CD4-positive, alpha-beta T cell treated with Interleukin-1 beta for 1 hour (primary cell): Measurements from ENCODE around the gene TMEM87B.
"Not testable (repeated sequence)": the region's sequence is repeated elsewhere in the genome, so short reads cannot be mapped to it uniquely, and the experiment has no call there.

Experiments
- DNase-seq, 2 donors: peaks; one replicate each; pipeline ENCODE4 v3.0.0-alpha.2; 2020 to 2022

The TMEM87B gene

DNA sequence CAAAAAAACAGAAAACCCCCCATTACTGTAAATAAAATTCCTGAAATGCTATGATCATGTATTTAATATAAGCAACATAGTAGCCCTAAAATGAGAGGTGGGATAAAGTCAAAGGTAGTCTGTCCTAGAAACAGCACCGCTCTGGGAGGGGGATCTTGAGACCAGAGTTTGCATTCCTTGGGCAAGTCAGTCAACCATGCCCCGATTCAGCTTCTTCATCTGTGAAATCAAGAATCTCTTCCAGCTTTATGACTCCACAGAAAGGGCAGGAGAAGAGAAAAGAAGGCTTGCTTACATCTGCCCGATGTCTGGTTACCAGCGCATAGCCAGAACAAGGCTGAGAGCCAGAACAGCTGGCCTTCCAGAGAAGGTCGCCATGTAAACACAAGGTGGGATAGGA lies 81.0 kb downstream of the TMEM87B start:
- no peak for DNase-seq

DNA sequence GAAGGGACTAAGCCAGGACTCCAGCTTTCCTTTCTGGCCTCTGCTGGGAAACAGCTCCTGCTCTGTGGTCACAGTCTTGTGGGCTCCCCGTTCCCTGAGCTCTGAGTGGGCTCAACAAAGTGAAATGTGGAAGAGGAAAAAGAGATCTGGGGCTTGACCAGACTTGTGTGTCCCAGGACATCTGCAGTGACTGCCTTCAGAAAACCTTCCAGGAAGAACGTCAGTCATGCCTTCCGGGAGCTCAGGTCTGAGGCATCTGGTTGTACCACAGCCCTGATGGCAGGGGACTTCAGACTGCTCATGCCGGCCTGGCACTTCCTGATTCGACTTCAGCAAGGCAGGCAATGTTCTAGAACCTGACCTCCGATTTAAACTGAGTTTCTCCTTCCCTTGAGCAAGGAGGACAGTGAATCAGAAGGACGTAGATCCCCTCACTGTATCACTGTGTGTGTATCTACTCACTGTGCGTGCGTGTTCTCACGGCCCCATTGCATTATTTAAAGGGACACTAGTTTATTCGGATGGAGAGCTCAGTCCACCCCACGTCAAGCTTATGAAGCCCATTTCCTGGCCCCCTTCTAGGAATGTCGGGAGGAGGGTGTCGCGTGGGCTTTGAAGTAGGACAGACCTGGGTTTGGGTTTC lies 82.6 kb downstream of the TMEM87B start:
- DNase-seq, result peak in 1 of 2 donors; percentile 22

DNA sequence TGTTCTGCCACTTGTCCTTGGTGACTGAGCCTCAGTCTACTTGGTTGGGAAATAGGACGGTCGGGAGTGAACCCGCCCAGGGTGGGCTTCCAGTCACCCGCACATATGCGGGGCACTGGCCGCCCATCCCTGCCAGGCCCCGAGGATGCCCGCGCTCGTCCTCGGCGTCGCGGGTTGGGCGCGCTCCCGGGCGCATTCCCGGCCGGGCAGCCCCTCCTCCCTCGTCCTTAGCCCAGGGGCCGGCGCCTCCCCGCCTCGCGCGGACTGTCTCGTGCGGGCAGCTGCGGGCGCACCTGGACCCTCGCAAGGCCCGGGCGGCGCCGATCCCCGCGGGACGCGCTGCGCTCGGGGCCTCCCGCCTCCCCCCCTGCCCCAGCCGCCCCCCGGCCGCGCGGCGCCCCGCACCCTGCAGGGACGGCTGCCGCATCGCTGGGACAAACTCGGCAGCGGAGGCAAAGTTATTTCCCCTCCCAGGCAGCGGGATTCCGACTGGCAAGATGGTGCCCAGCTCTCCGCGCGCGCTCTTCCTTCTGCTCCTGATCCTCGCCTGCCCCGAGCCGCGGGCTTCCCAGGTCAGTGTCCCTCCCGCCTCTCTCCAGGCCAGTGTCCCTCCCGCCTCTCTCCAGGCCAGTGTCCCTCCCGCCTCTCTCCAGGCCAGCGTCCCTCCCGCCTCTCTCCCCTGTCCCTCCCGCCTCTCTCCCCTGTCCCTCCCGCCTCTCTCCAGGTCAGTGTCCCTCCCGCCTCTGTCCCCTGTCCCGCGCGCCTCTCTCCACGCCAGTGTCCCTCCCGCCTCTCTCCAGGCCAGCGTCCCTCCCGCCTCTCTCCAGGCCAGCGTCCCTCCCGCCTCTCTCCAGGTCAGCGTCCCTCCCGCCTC lies 83.3 kb downstream of the TMEM87B start, which contains the start of gene FBLN7:
FBLN7 (plus strand) TSS at position 227 of the 874 bp plus-strand sequence; CDS start at position 498, 271 bp downstream.
- no peak for DNase-seq

DNA sequence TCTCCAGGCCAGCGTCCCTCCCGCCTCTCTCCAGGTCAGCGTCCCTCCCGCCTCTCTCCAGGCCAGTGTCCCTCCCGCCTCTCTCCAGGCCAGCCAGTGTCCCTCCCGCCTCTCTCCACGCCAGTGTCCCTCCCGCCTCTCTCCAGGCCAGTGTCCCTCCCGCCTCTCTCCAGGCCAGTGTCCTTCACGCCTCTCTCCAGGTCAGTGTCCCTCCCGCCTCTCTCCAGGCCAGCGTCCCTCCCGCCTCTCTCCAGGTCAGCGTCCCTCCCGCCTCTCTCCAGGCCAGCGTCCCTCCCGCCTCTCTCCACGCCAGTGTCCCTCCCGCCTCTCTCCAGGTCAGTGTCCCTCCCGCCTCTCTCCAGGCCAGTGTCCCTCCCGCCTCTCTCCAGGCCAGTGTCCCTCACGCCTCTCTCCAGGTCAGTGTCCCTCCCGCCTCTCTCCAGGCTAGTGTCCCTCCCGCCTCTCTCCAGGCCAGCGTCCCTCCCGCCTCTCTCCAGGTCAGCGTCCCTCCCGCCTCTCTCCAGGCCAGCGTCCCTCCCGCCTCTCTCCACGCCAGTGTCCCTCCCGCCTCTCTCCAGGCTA lies 84.1 kb downstream of the TMEM87B start:
- DNase-seq, result not testable (repeated sequence)

DNA sequence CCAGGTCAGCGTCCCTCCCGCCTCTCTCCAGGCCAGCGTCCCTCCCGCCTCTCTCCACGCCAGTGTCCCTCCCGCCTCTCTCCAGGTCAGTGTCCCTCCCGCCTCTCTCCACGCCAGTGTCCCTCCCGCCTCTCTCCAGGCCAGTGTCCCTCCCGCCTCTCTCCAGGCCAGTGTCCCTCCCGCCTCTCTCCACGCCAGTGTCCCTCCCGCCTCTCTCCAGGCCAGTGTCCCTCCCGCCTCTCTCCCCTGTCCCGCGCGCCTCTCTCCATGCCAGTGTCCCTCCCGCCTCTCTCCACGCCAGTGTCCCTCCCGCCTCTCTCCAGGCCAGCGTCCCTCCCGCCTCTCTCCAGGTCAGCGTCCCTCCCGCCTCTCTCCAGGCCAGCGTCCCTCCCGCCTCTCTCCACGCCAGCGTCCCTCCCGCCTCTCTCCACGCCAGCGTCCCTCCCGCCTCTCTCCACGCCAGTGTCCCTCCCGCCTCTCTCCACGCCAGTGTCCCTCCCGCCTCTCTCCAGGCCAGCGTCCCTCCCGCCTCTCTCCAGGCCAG lies 84.7 kb downstream of the TMEM87B start:
- DNase-seq, result not testable (repeated sequence)

DNA sequence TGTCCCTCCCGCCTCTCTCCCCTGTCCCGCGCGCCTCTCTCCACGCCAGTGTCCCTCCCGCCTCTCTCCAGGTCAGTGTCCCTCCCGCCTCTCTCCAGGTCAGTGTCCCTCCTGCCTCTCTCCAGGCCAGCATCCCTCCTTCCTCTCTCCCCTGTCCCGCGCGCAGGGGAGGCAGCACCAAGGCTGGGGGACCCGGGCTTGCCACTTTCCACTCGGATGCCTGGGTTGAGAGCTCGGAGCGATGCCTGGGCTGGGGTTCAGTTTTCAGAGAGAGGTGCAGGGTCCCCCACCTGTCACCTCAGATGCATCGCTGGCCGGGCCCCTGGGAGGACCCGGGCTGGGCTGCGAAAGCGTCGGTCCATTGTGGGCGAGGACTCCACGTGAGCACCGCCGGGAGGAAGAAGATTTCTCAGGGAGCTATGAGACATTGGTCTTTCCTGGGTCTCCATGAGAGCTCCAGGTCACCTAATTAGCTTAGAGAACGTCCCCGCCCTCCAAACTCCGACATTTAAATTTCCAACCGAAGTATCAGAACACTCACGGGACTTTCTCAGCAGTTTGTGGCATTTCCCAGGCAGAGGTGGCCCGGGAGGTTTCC lies 85.2 kb downstream of the TMEM87B start:
- no peak for DNase-seq

DNA sequence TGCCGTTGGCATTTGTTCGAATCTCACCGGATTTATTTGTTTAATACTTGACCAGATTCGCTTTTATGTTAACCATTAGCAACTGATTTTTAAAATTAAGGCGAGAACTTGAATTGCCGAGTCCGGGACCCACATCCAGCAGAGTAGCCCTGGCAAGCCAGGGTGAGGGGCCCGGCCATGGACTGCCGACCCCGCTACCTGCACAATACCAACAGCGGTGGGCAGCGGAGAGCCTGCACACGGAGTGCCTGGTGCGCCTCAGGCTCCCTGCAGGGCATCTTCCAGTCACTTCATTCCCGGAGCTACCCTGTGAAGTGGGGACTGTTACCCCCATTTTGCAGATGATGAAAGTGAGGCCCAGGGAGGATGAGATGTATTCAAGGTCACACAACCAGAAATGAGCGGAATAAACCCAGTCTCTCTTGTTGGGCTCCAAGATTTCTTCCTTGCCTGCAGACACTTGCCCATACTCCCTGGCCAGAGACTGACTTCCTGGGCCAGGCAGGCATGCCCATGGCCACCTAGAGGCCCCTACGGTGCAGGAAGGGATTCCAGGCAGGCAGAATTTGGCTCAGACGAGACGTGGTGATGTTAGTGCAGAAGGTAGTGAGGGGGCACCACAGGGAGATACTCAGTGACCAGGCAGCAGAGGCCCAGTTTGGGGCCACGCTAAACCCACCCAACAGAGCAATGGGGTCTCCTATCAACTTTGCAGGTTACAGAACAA lies 86.0 kb downstream of the TMEM87B start:
- DNase-seq, result no peak

DNA sequence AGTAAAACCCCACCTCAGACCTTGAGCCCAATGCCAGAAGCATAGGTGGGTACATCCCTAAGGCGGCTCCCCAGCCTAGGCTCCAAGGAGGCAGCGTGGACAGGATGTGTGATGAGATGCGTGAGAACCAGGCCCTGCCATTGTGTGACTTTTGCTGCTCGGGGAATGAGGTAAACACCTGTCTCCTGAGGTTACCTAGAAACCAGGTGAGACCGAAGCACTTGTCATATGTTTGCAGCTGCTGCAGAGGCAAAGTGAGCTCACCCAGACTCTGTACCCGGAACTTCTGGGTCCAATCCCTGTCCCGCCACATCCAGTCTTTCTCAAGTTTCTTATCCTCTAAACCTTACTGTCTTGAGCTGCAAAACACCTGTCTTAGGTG lies 86.5 kb downstream of the TMEM87B start:
- no peak for DNase-seq

DNA sequence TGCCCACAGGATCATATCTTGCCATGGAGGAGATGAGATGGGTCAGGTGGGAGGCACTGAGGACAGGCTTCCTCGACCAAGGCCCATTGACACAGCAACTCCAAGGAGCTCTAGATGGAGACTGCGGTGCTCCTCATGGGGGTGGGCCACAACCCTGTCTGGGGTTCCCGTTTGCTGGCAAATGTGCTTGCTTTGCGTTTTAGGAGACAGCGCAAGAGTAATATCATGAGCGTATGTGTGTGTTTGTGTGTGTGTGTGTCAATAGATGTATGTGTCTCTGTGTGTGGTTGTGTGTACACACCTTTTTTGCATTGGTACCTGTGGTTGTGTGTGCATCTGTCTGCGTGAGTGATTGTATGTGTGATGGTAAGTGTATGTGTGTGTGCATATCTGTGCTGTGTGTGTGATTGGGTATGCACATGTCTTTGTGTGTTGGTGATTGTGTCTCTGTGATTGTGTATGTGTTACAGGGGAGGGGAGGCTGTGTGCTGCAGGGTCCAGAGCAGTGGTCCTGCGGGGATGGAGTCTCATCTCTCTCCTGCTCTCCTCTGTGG lies 87.5 kb downstream of the TMEM87B start:
- DNase-seq, result no peak

DNA sequence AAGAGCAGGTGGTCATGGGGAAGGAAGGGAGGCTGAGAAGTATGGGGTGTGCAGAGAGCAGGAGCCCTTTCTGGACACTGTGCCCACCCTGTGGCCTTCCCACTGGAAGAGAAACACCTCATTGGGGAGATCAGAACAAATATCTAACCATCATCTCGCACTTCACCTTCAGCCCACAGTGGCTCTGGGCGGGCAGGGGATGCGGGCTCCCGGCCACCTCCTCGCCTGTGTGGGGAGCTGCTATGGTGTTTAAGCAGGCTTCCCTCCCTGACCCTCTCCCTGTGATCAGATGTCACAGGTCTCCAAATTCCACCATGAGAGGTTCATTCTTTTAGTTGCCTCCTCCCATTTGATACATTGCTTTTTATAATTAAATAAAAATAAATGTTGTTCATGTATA lies 88.1 kb downstream of the TMEM87B start:
- DNase-seq, result no peak

DNA sequence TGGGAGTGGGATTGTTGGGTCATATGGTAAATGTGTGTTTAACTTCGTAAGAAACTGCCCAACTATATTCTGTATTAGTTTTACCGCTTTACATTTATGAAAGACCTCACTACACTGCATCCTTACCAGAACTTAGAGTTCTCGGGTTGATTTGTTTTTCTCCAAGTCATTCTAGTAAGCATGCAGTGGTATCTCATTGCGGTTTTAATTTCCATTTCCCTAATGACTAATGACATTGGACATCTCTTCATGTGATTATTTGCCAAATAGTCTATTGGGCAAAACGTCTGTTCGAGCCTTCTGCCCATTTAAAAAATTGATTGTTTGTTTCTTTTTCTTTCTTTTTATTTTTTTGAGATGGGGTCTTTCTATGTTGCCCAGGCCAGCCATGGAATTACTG lies 89.9 kb downstream of the TMEM87B start:
- no peak for DNase-seq

DNA sequence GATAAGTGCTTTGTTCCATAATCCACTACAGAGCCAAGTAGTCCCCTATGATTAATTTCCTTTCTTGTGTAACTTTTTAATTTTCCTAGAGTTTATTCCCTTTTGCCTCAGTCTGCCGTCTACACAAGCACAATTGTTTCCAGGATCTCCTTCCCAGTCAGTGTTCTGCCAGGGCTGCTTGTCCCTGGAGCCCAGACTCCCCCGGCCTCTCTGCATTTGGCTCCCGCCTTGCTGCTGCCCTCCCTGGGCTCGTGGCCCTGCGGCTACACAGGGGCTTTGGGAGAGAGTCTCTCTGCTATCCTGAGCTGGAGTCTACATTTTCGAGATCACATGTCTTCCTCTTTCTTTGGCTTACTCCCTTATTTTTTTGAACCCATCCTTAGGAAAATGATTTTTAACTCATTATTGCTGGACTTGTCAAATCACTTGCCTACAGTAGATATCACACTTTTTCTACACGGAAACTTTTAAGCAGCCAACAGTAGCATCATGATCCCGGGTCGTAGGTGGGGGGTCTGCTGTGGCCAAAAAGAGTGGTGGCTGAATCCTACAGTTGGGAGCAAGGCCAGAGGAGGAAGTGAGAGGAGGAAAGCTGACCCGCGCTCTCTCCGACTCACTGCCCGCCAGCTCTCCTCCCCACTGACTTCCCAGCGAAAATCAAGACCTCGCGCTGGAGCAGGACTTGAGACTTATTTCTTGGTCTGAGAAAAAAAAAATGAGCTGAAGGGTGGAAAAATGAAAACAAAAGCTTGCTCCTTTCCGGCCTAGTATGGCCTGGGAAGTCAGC lies 92.5 kb downstream of the TMEM87B start:
- no peak for DNase-seq

DNA sequence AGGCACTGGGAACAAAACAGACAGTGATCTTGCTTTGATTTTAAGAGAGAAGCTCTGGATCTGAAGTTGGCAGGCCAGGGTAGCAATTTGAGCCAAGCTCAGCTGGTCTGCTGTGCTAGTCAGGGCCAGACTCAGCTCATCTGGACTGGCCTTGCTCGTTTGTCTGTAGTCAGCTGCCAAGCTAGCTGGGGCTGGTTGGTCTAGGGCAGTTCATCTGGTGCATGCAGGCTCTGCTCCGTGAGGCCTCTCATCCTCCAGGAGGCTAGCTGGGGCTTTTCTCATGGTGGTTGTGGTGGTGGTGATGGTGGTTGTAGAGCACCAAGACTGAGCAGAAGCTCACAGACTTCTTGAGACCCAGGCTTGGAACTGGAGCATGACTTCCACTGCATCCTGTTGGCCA lies 93.4 kb downstream of the TMEM87B start:
- no peak for DNase-seq

DNA sequence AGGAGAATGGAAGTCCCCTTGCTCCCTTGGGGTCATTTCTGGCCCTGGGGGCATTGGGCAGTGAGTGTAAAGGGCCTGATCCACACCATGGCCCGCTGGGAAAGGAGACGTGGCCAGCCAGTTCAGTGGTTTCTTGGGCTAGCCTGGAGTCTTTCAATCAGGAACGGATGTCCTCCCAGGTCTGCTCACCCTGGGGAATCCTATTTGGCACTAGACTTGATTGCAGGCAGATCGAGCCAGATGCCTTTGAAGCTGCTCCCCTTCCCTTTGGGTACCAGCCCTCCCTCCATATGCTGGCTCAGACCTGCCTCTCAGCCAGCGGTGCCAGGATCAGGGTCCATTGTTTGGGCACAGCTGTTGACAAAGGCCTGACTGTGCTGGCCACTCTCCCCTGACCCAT lies 94.1 kb downstream of the TMEM87B start:
- no peak for DNase-seq

DNA sequence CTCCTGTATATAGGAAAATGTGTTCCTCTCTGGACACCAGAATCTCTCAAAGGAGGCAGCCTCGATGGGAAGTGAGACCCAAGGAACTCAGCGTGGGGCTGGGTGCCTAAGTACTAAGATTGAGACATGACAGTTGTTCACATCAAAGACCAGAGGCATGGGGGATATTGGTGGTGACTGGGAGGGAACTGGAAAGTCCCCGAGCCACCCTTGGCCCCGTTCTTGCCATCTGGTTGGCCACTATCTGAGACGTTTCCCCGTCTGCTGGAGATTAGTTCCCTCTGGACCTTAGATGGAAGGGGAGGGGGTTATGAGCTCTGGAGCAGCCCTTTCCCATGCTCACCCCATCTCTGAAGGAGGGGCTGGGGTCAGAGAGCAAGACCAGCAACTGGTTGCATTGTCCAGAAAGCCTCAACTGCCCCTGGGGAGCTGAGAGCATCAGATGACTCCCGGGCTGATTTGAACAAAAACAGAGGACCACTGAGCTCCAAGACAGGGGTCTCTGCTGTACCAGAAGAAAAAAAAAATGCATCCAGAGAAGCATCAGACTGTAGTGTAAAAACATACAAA lies 94.9 kb downstream of the TMEM87B start:
- no peak for DNase-seq

DNA sequence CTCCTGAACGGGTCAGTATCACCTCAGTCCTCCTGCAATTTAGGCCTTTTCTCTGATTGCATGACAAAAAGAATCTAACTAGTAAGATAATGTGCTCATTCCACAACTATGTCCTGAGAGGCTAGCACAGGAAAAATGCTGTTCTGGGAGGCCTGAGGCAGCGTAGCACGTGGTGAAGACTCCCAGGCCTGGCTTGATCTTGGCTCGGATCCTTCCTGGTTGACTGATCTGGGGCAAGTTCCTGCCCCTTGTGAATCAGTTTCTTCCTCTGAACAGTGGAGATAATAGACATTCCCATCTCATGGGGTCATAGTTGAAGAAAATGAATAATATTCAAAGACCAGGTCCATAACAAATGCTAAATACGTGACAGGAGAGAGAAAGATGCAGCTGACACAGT lies 95.4 kb downstream of the TMEM87B start:
- no peak for DNase-seq

DNA sequence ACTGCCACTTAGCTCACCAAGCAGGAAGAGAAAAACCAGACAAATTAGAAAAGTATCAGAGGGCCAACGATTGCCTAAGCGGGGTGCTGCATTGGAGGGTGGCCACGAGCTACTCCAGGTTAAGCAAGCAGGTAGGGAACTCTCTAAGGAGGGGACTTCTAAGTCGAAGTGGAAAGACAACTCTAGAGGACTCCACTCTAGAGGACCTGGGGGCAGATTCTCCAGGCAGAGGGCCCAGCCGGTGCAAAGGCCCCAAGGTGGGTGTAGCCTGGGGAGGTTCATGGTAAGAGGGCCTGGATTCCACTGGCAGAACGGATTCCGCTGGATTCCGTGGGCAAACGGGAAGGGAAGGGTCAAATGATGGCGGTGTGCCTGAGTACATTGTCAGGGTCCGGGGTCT lies 95.8 kb downstream of the TMEM87B start:
- DNase-seq, result no peak

DNA sequence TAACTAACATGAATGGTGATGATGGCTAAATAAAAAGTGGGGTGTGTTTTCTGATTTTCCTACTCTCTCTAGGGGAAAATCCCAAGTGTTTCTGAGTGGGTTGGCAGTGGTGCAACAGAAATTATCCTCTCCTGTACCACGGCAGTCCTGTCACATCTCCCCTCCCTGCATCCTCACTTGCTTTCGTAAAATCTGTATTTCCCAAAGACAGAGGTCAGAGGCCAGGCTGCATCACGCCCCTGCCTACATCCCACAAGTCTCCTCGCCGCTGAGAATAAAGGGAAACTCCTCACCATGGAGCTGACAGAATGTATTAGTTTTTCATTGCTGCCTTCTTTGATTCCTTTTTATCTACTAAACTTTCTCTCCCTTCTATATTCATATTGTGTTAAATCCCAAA lies 96.2 kb downstream of the TMEM87B start:
- no peak for DNase-seq

DNA sequence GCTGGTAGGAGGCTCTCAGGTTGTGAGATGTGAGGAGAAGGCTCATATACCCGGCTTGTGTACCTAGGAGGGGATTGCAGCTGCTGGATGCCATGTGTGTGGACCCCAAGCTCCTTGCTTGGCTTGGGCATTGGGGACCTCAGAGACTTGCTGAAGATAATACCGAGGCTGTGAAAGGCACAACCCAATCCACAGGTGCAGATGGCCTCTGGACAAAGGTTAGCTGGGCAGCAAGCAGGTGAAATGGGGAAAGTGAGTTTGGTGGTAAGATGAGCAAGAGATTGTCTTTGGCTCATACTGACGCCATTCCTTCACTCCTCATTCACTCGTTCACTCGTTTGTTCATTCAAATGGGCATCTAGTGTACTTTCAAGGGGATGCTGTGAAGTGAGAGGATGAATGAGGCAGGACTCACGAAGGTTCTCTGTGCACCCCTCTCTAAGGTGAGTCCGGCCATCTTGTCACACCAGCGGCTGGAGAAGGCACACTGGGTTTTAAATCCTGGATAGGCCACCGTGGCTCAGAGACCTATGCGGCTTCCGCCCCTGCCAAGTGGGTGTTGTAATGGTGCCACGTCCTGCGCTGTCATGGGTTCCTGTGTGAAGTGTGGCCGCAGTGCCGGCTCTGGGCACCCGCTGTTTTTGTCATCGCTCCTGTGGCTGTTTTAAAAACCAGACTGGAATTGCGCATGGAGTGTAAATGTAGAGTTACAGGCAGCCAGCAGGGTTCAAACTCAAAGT lies 96.8 kb downstream of the TMEM87B start:
- DNase-seq, result no peak

DNA sequence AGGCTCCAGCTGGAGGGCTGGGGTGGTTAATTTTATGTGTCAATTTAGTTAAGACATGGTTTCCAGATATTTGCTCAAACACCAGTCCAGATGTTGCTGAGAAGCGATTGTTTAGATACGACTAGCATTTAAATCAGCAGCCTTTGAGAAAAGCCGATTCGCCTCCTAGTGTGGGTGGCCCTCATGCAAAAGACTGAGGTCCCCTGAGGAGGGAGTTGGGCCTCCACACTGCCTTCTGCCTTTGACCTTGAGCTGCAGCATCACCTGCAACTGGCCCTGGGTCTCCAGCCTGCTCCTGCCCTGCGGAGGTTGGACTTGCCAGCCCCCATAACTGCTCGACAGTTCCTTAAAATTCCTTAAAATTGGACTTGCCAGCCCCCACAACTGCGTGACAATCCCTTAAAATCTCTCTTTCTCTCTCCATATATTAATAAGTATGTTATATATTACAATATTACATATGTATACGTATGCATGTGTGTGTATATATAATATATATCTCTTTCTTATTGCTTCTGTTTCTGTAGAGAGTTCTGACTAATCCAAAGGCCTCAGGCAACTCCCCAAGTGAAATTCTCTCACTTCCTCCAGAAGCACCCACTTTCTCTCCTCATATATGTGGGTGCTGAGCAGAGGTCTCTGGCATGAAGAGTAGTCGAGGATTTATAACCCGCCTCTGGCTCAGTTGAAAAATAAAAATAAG lies 97.6 kb downstream of the TMEM87B start:
- no peak for DNase-seq
